ENCODE results near the gene ZNRF2.

ZNRF2 gene

GRCh38 chr7:30412782-30413504 is 128.5 kb downstream of the ZNRF2 start:
- DNase-seq = no peak

- no peak for DNase-seq
These were observed 129.5 kb downstream of the ZNRF2 start for GRCh38 chr7:30413864-30414263.

Data from stimulated activated CD4-positive, alpha-beta T cell treated with anti-CD3 and anti-CD28 coated beads, Interleukin-2, amount 100 ng/mL, for 24 hours (primary cell).